K562 (cell line): ENCODE results near the gene TESMIN. TPM values are rescaled to one million over a fixed set of nuclear protein-coding genes. Genes with fewer than 3 reads are reported as not detected.

ENCODE experiments used
- ATF7 ChIP-seq: fragments of 450-650 bp; IDR thresholded peaks from 2 replicates; pipeline ENCODE4 v1.7.1; 2014; ENCODE audit warnings: mild to moderate bottlenecking, moderate library complexity
- BRD9 ChIP-seq: fragments of 450-650 bp; IDR thresholded peaks from 2 replicates; pipeline ENCODE4 v1.6.1; 2018; ENCODE audit warnings: low read depth; ENCODE audit not compliant: partially characterized antibody
- CREBBP ChIP-seq: IDR thresholded peaks from one replicate; pipeline ENCODE4 v1.6.1; 2012; ENCODE audit warnings: low read depth, mild to moderate bottlenecking, control low read depth, inconsistent platforms, low read length
- CXXC5 ChIP-seq: fragments of 250-450 bp; sonication (Bioruptor Pico); IDR thresholded peaks from 2 replicates; pipeline ENCODE4 v1.8.0; 2022; ENCODE audit warnings: inconsistent platforms, mild to moderate bottlenecking, moderate library complexity
- HNRNPL ChIP-seq: fragments of 200-400 bp; formaldehyde crosslinking; IDR thresholded peaks from 2 replicates; pipeline ENCODE4 v1.6.1; 2017; ENCODE audit warnings: low read depth, mild to moderate bottlenecking, low read length
- HNRNPUL1 ChIP-seq: fragments of 200-400 bp; formaldehyde crosslinking; IDR thresholded peaks from 2 replicates; pipeline ENCODE4 v1.6.1; 2017; ENCODE audit warnings: low read length
- JUND ChIP-seq, 2 experiments: IDR thresholded peaks; 2 replicates in 1 of 2; 3 replicates in 1 of 2; pipeline ENCODE4 v1.6.1; 2011; ENCODE audit warnings: borderline replicate concordance in 2 of 2, low read depth in 2 of 2, low read length in 2 of 2, improper control_type of control experiment in 1 of 2, missing biosample characterization in 1 of 2, missing genetic modification characterization in 1 of 2, missing genetic modification reagents in 1 of 2
- MBD2 ChIP-seq: sonication (generic); IDR thresholded peaks from 2 replicates; pipeline ENCODE4 v1.6.1; 2016; ENCODE audit warnings: low read depth, borderline replicate concordance
- MYBL2 ChIP-seq, 2 experiments: fragments of 450-650 bp in 1 of 2; sonication (generic) in 1 of 2; formaldehyde crosslinking in 1 of 2; IDR thresholded peaks; 2 replicates each; pipeline versions ENCODE4 v1.6.1 to v1.8.1; 2017 to 2022; ENCODE audit warnings: borderline replicate concordance in 1 of 2, inconsistent platforms in 1 of 2, low read depth in 1 of 2, mild to moderate bottlenecking in 1 of 2, missing genetic modification reagents in 1 of 2, moderate library complexity in 1 of 2
- PRMT5 ChIP-seq: sonication (generic); formaldehyde crosslinking; IDR thresholded peaks from 2 replicates; pipeline ENCODE4 v1.5.0; 2020; ENCODE audit warnings: missing genetic modification reagents
- RBM39 ChIP-seq: fragments of 200-400 bp; formaldehyde crosslinking; optimal IDR thresholded peaks from 2 replicates; pipeline ENCODE3; 2018; ENCODE audit warnings: low read depth, low read length
- SAP30 ChIP-seq: fragments of 200-600 bp; sonication (generic); IDR thresholded peaks from 2 replicates; pipeline ENCODE4 v1.6.1; 2012; ENCODE audit warnings: borderline replicate concordance, low read depth, mild to moderate bottlenecking, moderate library complexity, low read length, control low read depth, inconsistent platforms; ENCODE audit not compliant: insufficient read depth, poor library complexity, severe bottlenecking
- SREBF1 ChIP-seq: fragments of 150-350 bp; IDR thresholded peaks from 2 replicates; pipeline ENCODE4 v1.6.1; 2014; ENCODE audit warnings: antibody characterized with exemption, low read depth, low read length, borderline replicate concordance
- SRSF3 ChIP-seq: fragments of 200-400 bp; formaldehyde crosslinking; IDR thresholded peaks from 2 replicates; pipeline ENCODE4 v1.6.1; 2016; ENCODE audit warnings: mild to moderate bottlenecking, low read length, moderate library complexity; ENCODE audit not compliant: insufficient read depth
- SRSF9 ChIP-seq: fragments of 200-400 bp; formaldehyde crosslinking; IDR thresholded peaks from 2 replicates; pipeline ENCODE4 v1.6.1; 2017; ENCODE audit warnings: low read depth, low read length, borderline replicate concordance
- ZNF324 ChIP-seq: fragments of 250-450 bp; sonication (Bioruptor Pico); IDR thresholded peaks from 2 replicates; pipeline ENCODE4 v1.4.0; 2020; ENCODE audit warnings: mild to moderate bottlenecking
- ZNF77 ChIP-seq: fragments of 250-450 bp; sonication (Bioruptor Pico); IDR thresholded peaks from 2 replicates; pipeline ENCODE4 v1.5.0; 2020
- ZNF79 ChIP-seq: fragments of 250-450 bp; sonication (Bioruptor Pico); IDR thresholded peaks from 2 replicates; pipeline ENCODE4 v1.4.0; 2020; ENCODE audit warnings: low read depth, mild to moderate bottlenecking, moderate library complexity
- polyA plus RNA-seq, 8 experiments: library from polyadenylated mRNA; depleted of rRNA in 4 of 8; stranded (reverse) in 5 of 8; unstranded in 3 of 8; fragments of >200 nt; fragmentation: Nextera tagmentation in 2 of 8; fragmentation: Illumina TruSeq in 1 of 8; extraction: Ambion mirVana in 2 of 8; extraction: Trizol in 1 of 8; gene quantifications; 2 replicates each; pipeline versions ENCODE4 v1.2.1 to v1.2.3, GENCODE V29; 2011 to 2014; ENCODE audit warnings: inconsistent platforms in 1 of 8, missing spikeins in 1 of 8
- total RNA-seq, 7 experiments: library from RNA; depleted of rRNA in 6 of 7; stranded (reverse); fragments of >200 nt in 6 of 7; fragmentation: Illumina TruSeq in 2 of 7; extraction: Trizol in 2 of 7; gene quantifications; 2 replicates each; pipeline versions ENCODE4 v1.2.1 to v1.2.3, GENCODE V29; 2011 to 2021; ENCODE audit warnings: low replicate concordance in 1 of 7
- TF ChIP-seq, protein P1 (sequence below): IDR thresholded peaks from 3 replicates; pipeline ENCODE4 v1.6.1; 2011; ENCODE audit warnings: borderline replicate concordance, mild to moderate bottlenecking; ENCODE audit not compliant: insufficient read length, insufficient read depth
- TF ChIP-seq, protein P2 (sequence below): IDR thresholded peaks from 2 replicates; pipeline ENCODE4 v1.6.1; 2014; ENCODE audit warnings: antibody characterized with exemption
- TF ChIP-seq, protein P3 (sequence below), 2 experiments: IDR thresholded peaks; 2 replicates each; pipeline ENCODE4 v1.6.1; 2011; ENCODE audit warnings: borderline replicate concordance in 1 of 2, control low read depth in 1 of 2, low read depth in 1 of 2, low read length in 1 of 2, mild to moderate bottlenecking in 1 of 2, mixed read lengths in 1 of 2, moderate library complexity in 1 of 2; ENCODE audit not compliant: insufficient read depth in 1 of 2, insufficient read length in 1 of 2, poor library complexity in 1 of 2, severe bottlenecking in 1 of 2; ENCODE audit errors: extremely low read depth in 1 of 2
- TF ChIP-seq, protein P4 (sequence below): fragments of 250-450 bp; sonication (Bioruptor Pico); IDR thresholded peaks from 2 replicates; pipeline ENCODE4 v1.4.0; 2020; ENCODE audit warnings: mild to moderate bottlenecking, moderate library complexity, borderline replicate concordance

TESMIN gene
- total and polyA plus RNA-seq, 9 of the 15 experiments (the other 6 are each of a cell fraction or from before 2014, with no cell fraction given) = 8.9 to 50.5 (median 15.0) TPM

DNA sequence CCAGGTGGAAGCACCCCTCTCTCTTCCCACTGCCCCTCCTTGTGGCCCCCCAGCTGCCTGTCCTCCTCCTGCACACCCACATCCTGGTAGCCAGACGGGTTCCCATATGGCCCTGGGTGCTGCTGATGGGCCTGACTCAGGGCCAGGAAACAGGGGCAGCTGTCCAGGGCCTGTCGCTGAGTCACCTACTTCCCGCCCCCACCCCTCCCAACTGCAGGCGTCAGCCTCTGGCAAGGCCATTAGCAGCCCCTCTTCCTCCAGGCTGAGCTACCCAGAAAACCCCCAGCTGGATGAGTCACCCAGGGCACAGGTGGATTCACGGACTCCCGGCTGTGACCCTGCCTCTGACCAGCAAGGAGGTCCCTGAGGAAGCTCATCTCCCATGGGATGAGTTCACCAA is 73.9 kb downstream of the TESMIN start (continued):
- TF ChIP-seq SRSF3 (no peak), CXXC5 (CRISPR knock-in tag) (no peak), ZNF77 (no peak), SRSF9 (no peak), MBD2 (no peak), ZNF79 (no peak), HNRNPL (no peak), HNRNPUL1 (no peak), SREBF1 (no peak), MYBL2 (IDR thresholded peaks at IDR 0.05; ENCODE audit: low read depth) (no peak), MYBL2 (CRISPR knock-in tag; IDR thresholded peaks at IDR 0.05; ENCODE audit: borderline replicate concordance) (no peak), PRMT5 (CRISPR knock-in tag) (no peak), ATF7 (no peak), RBM39 (no peak), ZNF324 (CRISPR knock-in tag) (no peak), JUND (IDR thresholded peaks at IDR 0.05; ENCODE audit: borderline replicate concordance, low read depth, low read length) (peak; percentile 87), JUND (tag; IDR thresholded peaks at IDR 0.05; ENCODE audit: borderline replicate concordance, low read depth, low read length) (peak; percentile 49; the same call in 1 of the 3 replicates), BRD9 (no peak), CREBBP (no peak), SAP30 (no peak)
- TF ChIP-seq, protein P1, sequence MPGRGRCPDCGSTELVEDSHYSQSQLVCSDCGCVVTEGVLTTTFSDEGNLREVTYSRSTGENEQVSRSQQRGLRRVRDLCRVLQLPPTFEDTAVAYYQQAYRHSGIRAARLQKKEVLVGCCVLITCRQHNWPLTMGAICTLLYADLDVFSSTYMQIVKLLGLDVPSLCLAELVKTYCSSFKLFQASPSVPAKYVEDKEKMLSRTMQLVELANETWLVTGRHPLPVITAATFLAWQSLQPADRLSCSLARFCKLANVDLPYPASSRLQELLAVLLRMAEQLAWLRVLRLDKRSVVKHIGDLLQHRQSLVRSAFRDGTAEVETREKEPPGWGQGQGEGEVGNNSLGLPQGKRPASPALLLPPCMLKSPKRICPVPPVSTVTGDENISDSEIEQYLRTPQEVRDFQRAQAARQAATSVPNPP = no peak
- TF ChIP-seq, protein P2, sequence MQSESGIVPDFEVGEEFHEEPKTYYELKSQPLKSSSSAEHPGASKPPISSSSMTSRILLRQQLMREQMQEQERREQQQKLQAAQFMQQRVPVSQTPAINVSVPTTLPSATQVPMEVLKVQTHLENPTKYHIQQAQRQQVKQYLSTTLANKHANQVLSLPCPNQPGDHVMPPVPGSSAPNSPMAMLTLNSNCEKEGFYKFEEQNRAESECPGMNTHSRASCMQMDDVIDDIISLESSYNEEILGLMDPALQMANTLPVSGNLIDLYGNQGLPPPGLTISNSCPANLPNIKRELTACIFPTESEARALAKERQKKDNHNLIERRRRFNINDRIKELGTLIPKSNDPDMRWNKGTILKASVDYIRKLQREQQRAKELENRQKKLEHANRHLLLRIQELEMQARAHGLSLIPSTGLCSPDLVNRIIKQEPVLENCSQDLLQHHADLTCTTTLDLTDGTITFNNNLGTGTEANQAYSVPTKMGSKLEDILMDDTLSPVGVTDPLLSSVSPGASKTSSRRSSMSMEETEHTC = no peak
- TF ChIP-seq, protein P3, sequence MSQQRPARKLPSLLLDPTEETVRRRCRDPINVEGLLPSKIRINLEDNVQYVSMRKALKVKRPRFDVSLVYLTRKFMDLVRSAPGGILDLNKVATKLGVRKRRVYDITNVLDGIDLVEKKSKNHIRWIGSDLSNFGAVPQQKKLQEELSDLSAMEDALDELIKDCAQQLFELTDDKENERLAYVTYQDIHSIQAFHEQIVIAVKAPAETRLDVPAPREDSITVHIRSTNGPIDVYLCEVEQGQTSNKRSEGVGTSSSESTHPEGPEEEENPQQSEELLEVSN (IDR thresholded peaks at IDR 0.05; ENCODE audit: borderline replicate concordance in 1 of 2, extremely low read depth in 1 of 2, insufficient read depth in 1 of 2, insufficient read length in 1 of 2, low read depth in 1 of 2, low read length in 1 of 2, poor library complexity in 1 of 2, severe bottlenecking in 1 of 2) = no peak
- TF ChIP-seq, protein P4, sequence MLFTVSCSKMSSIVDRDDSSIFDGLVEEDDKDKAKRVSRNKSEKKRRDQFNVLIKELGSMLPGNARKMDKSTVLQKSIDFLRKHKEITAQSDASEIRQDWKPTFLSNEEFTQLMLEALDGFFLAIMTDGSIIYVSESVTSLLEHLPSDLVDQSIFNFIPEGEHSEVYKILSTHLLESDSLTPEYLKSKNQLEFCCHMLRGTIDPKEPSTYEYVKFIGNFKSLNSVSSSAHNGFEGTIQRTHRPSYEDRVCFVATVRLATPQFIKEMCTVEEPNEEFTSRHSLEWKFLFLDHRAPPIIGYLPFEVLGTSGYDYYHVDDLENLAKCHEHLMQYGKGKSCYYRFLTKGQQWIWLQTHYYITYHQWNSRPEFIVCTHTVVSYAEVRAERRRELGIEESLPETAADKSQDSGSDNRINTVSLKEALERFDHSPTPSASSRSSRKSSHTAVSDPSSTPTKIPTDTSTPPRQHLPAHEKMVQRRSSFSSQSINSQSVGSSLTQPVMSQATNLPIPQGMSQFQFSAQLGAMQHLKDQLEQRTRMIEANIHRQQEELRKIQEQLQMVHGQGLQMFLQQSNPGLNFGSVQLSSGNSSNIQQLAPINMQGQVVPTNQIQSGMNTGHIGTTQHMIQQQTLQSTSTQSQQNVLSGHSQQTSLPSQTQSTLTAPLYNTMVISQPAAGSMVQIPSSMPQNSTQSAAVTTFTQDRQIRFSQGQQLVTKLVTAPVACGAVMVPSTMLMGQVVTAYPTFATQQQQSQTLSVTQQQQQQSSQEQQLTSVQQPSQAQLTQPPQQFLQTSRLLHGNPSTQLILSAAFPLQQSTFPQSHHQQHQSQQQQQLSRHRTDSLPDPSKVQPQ (CRISPR knock-in tag) = no peak
